ENCODE data around the gene ANXA1.

The ANXA1 gene

GRCh38 chr9:73210886-73211666, 59.4 kb downstream of the ANXA1 start:
- H3K36me3 ChIP-seq, result no peaks in the 10 kb centered on the region
- no peak overlapping the region for H3K27ac ChIP-seq
- H3K9me3 ChIP-seq, result no peaks in the 10 kb centered on the region
- no peak overlapping the region for H3K4me3 ChIP-seq (ENCODE audit: low read depth in 1 of 2, low read length in 1 of 2)
- H3K4me1 ChIP-seq (ENCODE audit: control insufficient read depth in 1 of 2, insufficient read depth in 1 of 2, low read depth in 1 of 2, low read length in 1 of 2), result peaks cover 16 to 17% of the 10 kb centered on the region in 2 experiments
- no peaks in the 10 kb centered on the region for H3K27me3 ChIP-seq
- TF ChIP-seq, protein P1, sequence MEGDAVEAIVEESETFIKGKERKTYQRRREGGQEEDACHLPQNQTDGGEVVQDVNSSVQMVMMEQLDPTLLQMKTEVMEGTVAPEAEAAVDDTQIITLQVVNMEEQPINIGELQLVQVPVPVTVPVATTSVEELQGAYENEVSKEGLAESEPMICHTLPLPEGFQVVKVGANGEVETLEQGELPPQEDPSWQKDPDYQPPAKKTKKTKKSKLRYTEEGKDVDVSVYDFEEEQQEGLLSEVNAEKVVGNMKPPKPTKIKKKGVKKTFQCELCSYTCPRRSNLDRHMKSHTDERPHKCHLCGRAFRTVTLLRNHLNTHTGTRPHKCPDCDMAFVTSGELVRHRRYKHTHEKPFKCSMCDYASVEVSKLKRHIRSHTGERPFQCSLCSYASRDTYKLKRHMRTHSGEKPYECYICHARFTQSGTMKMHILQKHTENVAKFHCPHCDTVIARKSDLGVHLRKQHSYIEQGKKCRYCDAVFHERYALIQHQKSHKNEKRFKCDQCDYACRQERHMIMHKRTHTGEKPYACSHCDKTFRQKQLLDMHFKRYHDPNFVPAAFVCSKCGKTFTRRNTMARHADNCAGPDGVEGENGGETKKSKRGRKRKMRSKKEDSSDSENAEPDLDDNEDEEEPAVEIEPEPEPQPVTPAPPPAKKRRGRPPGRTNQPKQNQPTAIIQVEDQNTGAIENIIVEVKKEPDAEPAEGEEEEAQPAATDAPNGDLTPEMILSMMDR (IDR thresholded peaks at IDR 0.05), result no peak

DNA sequence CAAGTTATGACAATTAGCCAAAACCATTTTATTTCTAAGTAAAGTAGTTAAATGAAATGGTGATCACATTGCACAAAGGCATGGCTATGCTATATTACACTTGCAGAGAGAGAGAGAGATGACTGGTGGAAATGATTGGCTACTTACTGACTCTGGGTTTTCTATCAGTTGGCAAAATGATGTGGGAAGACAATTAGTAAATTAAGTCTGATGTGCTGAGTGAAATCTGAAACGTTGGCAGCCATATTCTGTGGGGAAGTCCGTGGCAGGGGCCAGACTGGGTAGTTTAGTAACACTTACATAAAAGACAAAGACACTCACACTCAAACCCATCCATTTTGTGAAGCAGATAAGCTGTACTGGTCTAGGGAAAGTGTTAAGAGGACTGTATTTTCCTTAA, 61.6 kb downstream of the ANXA1 start:
- no peaks in the 10 kb centered on the region for H3K36me3 ChIP-seq
- no peak overlapping the region for H3K27ac ChIP-seq
- no peaks in the 10 kb centered on the region for H3K27me3 ChIP-seq
- no peak overlapping the region for H3K4me3 ChIP-seq (ENCODE audit: low read depth in 1 of 2, low read length in 1 of 2)
- TF ChIP-seq, protein P1 (IDR thresholded peaks at IDR 0.05), result no peak
- peaks cover 16 to 17% of the 10 kb centered on the region in 2 experiments for H3K4me1 ChIP-seq (ENCODE audit: control insufficient read depth in 1 of 2, insufficient read depth in 1 of 2, low read depth in 1 of 2, low read length in 1 of 2)
- no peaks in the 10 kb centered on the region for H3K9me3 ChIP-seq

GRCh38 chr9:73215249-73215648, 63.6 kb downstream of the ANXA1 start:
- H3K4me1 ChIP-seq (ENCODE audit: control insufficient read depth in 1 of 2, insufficient read depth in 1 of 2, low read depth in 1 of 2, low read length in 1 of 2), result peaks cover 28% of the 10 kb centered on the region in 2 experiments
- no peaks in the 10 kb centered on the region for H3K27me3 ChIP-seq
- TF ChIP-seq, protein P1 (IDR thresholded peaks at IDR 0.05), result no peak
- no peak overlapping the region for H3K4me3 ChIP-seq (ENCODE audit: low read depth in 1 of 2, low read length in 1 of 2)
- no peaks in the 10 kb centered on the region for H3K36me3 ChIP-seq
- no peaks in the 10 kb centered on the region for H3K9me3 ChIP-seq
- no peak overlapping the region for H3K27ac ChIP-seq

DNA sequence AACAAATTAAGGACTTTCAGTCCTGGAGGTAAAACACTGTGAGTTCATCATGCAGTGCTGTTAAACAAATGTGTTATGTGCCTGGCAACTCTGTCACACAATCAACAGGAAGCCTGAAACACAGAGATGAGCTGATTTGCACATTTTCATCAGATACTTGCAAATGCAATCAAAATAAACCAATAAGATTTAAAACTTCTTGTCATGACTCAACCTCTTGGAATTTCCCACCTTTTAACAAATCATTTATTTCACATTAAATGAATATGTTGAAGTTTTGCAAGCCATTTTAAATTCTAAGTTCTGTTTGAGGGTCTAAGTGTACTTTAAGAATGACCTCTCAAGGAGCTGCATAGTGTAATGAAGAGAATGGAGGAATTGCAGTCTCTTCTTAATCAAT, 64.4 kb downstream of the ANXA1 start:
- TF ChIP-seq, protein P1 (IDR thresholded peaks at IDR 0.05), result no peak
- no peaks in the 10 kb centered on the region for H3K27me3 ChIP-seq
- peaks cover 36% of the 10 kb centered on the region in 2 experiments for H3K4me1 ChIP-seq (ENCODE audit: control insufficient read depth in 1 of 2, insufficient read depth in 1 of 2, low read depth in 1 of 2, low read length in 1 of 2)
- no peaks in the 10 kb centered on the region for H3K36me3 ChIP-seq
- H3K9me3 ChIP-seq, result no peaks in the 10 kb centered on the region
- H3K4me3 ChIP-seq (ENCODE audit: low read depth in 1 of 2, low read length in 1 of 2), result no peak overlapping the region
- no peak overlapping the region for H3K27ac ChIP-seq

Data from neutrophil (primary cell).